Germinal center (tissue), 1 donor: ENCODE measurements around the gene C10orf120.

Source experiments
- DNase-seq: peaks from one replicate; pipeline ENCODE4 v3.0.0; 2012; ENCODE audit warnings: mixed read lengths, low spot score

The C10orf120 gene

DNA sequence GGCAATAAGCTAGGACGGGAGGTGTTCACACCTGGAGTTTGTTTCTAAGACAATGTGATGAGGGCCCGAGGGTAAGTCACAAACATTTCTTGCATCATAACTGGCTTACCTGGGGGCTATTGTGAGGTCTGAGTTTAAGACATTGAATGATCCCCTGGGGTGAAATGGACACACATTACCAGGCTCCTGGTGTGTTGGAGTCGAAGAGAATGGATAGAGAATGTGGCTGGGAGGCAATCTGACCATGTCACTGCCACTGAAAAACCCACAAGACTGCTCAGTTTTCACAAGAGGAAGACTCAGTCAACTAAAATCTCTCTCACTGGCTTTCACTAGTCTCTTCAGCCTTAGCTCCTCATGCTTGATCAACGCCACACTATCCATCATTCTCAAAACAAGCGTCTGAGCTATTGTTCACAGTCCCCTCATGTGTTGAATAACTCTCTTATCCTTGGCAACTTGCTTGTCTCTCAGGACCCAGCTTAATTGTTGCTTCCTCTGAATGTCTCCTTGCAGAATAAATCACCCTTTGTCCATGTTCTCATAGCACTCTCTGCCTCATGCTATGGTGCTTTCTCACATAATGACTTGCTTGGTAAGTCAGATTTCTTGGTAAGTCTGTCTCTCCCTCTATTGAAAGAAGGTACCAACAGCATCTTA lies at the start of gene C10orf120:
TSS of gene C10orf120 (minus strand) at position 51 of the 660 bp plus-strand sequence. CDS start 56 bp downstream, outside the sequence.
- no peak for DNase-seq

GRCh38 chr10:122748496-122748895 lies 48.9 kb upstream of the C10orf120 start:
- no peak for DNase-seq

DNA sequence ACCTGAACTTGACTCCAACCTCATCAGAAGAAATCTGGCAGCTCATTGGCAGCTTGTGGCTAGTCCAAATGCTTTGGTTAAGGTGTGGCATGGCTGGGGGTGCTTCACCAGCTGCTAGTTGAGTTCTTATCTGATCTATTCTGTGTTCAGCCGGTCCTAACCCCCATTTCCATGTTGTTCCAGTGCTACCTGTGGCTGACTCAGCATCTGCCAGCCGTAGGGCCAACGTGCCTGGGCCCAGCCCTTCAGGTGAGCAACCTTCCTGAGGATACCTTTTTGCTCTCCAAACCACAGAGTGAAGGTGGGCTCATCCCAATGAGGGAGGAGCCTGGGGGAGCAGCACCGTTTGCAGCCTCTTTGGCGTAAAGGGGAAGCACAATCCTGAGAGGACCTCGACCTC lies 46.8 kb upstream of the C10orf120 start:
- DNase-seq, result no peak

DNA sequence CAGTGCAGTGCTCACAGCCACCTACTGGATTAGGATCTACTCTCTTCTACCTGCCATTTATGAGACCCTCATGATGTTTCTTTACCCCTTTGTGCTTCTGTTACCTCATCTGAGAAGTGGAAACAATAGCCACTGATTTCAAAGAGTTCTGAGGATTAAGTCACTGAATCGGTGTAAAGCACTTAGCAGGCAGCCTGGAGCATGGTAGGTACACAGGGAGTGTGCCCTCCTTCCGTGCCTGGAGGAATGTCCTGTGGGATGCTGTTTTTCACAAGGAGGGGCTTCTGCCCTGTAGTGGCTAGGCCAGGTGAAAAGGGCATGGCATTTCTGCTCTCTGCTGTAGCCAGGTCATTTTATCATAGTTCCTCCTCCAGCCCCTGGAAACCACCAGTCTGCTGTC lies 44.6 kb upstream of the C10orf120 start:
- no peak for DNase-seq

GRCh38 chr10:122740640-122741039 lies 41.0 kb upstream of the C10orf120 start:
- DNase-seq, result no peak

- no peak for DNase-seq
Observed at GRCh38 chr10:122738031-122738430, 38.4 kb upstream of the C10orf120 start.

- DNase-seq, result no peak
Observed at GRCh38 chr10:122733931-122734665, 34.5 kb upstream of the C10orf120 start.

DNA sequence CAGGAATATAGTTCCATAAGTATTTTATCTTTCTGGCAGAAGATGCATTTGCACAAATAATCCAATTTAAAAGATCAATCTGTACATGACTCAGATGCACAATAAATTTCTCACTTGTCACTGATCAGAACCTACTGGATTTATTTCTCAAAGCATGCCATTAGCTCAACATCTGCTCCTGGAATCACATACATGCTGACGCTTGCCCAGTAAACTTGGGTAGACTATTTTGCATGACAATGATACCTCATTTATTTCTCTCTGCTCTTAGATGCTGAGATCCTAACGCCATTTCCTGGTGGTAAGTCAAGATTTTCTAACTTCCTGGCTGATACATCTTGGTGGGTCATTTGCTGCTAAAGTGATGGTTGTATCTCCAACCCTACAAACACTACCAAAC lies 33.8 kb upstream of the C10orf120 start:
- DNase-seq, result no peak

GRCh38 chr10:122730238-122730637 lies 30.6 kb upstream of the C10orf120 start:
- no peak for DNase-seq

DNA sequence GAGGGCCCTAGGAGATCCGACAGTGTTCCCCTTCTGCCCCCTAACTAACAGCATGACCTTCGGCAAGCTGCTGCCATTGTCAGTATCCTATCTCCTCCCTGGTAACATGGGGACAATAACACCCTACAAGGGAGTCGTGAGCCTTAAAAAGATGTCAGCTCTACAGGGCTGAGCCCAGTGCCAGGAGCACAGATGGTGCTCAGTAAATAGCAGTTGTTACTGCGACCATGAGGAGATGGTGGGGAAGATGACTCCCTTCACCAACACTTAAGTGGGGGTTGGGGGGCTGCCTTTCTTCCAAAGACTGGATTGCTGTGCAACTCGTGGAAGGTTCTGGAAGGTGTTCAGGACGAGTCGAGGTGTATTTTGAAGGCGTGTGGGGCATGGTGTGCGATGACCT lies 29.5 kb upstream of the C10orf120 start:
- no peak for DNase-seq

DNA sequence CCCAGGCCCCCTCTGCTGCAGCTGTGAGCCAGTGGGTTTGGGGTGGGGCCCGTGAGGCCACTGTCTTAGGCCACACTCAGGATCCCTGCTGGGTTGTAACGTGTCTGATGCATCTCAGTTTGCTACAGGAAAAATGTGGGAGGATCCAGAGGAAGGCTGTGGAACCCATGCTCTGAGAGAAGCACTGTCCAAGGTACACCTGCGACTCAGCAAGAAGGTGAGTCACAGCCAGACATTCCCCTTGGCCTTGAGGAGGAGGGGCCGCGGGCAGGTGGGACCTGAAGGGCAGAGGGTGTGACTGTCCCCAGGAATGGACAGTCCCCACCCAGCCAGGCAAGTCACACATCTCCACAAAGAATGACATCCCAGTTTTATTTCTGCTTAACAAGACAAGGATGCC lies 27.8 kb upstream of the C10orf120 start:
- DNase-seq, result no peak

DNA sequence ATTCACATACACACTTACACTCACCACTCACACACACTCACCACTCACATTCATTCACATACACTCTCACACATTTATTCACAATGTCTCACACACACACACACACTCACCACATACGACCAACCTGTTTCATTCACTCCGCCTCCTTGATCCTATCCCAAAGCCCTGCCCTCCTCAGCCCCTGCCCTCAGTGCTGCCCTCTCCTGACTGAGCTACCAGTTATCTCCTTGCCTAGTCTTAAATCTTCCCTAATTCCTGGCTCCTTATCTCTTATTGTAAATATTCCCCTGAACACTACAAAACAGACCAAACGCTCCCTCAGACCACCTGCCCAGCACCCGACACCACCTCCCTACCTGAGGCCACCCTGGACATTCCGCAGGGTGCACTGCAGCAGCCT lies 26.1 kb upstream of the C10orf120 start:
- no peak for DNase-seq

DNA sequence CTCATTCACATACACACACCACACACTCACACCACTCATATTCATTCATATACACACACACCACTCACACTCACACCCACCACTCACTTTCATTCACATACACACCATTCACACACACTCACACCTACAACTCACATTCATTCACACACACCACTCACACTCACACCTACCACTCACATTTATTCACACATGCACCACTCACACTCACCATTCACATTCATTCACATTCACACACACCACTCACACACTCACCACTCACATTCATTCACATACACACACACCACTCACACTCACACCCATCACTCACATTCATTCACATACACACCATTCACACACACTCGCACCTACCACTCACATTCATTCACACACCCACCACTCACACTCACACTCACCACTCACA lies 25.4 kb upstream of the C10orf120 start:
- no peak for DNase-seq

- no peak for DNase-seq
Observed at GRCh38 chr10:122721111-122721510, 21.5 kb upstream of the C10orf120 start.

DNA sequence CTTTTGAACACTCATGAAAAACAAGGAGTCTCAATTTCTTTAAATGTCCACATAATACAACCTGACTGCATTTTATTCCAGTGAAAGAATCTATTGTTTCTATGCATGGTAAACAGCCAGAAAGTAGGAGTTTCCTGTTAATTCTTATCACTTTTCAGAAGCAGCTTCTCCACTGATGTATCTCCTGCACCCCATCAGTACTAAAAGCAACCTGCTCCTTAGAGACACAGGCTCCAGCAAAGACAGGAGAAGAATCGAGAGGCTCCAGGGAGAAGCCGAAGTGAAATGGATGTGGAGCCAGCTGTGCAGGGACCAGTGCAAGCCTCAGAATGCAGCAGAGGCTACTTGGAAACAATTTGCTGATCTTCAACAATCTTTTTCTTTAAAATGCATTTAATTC lies 16.4 kb upstream of the C10orf120 start:
- no peak for DNase-seq

- DNase-seq, result no peak
Observed at GRCh38 chr10:122715576-122715975, 15.9 kb upstream of the C10orf120 start.

GRCh38 chr10:122713091-122713885 lies 13.6 kb upstream of the C10orf120 start:
- no peak for DNase-seq

GRCh38 chr10:122710576-122710975 lies 10.9 kb upstream of the C10orf120 start:
- no peak for DNase-seq

DNA sequence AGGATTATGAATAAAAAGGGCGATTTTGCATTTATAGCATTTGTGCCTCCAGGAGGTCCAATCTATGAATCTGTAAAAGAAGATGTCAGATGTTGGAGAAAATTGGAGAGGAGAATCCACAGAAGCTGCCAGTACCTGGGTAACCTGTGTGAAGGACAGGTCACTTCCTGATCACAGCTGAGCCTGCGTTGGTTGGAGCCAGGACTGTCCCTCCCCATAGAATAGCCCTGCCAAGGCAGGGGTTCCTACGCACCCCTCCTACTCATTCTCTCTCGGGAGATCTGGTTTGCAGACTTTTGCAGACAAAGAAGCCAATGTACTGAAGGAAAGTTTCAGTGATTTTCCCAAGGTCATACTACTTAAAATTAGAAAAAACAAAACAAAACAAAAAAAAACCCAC lies 10.3 kb upstream of the C10orf120 start:
- DNase-seq, result no peak

DNA sequence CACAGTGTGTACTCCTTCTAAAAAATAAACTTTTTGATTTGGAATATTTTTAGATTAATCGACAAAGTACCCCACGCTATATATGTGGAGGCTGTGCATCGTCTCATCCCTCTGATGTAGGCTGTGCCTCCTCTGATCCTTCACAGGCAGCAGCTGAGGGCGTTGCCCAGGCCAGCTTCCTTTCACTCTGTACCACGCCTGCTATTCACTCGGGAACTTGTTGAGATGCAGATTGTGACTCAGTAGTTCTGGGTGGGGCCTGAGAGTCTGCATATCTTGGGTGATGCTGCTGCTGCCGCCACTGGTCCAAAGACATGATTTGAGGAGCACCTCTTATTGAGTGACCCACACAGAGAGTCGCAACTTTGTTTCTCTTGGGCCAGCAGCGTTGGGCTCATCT lies 7.9 kb upstream of the C10orf120 start:
- DNase-seq, result no peak

DNA sequence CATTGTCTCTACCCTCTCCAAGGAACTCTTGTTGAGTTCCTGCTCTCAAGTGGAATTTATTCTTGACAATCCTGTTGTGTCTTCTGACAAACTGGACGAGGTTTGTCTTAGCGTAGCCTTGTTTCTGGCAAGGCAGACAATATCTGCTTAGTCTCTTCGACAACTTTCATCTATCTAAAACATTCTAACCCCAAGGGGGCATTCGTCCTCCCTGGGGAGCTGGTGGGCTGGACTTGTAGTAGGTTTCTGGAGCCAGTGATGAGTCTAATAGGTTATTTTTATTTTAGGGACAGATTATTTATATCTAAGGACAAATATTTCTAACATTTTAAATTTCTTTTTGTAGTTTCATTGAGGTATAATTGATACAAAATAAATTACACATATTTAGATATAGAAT lies 7.3 kb upstream of the C10orf120 start:
- no peak for DNase-seq

GRCh38 chr10:122706467-122706866 lies 6.8 kb upstream of the C10orf120 start:
- no peak for DNase-seq
